B cell (primary cell): ENCODE data around the gene IQCH. TPM values are rescaled to one million over a fixed set of nuclear protein-coding genes. Genes with fewer than 3 reads are reported as not detected.

Source experiments
- ATAC-seq: fragments of 200-7000 bp; cut with Tn5 transposase; one replicate; pipeline ENCODE4 v1.10.0; 2021; ENCODE audit warnings: low read depth, mild to moderate bottlenecking, moderate number of reproducible peaks, moderate library complexity
- CTCF ChIA-PET: fragments of 350-600 bp; sonication (Branson Sonifier 250); formaldehyde crosslinking; loops from one replicate; lab custom pipeline; 2021; ENCODE audit warnings: antibody characterized with exemption, inconsistent platforms; lab: Charles Lee
- POLR2A ChIA-PET: fragments of 350-600 bp; sonication (Branson Sonifier 250); formaldehyde crosslinking; loops from one replicate; lab custom pipeline; 2021; ENCODE audit warnings: antibody characterized with exemption; lab: Charles Lee
- DNase-seq: peaks from one replicate; pipeline ENCODE4 v3.0.0; 2013
- H2AFZ ChIP-seq: 2 replicates; pipeline ENCODE4 v1.6.1; 2012; ENCODE audit warnings: mild to moderate bottlenecking, low read depth, low read length; ENCODE audit not compliant: insufficient read depth, poor library complexity, severe bottlenecking
- H3K27ac ChIP-seq, 2 donors: 1 replicate in 1 of 2; 2 replicates in 1 of 2; pipeline ENCODE4 v1.5.1; 2012 to 2013; ENCODE audit warnings: low read length in 2 of 2, mild to moderate bottlenecking in 2 of 2, moderate library complexity in 1 of 2
- H3K27me3 ChIP-seq, 4 experiments: fragments of 200-600 bp in 1 of 4; sonication (generic) in 1 of 4; replicated peaks in 1 of 4; 1 replicate in 2 of 4; 2 replicates in 2 of 4; pipeline versions ENCODE4 v1.6.1 to v1.7.0; 2013 to 2016; ENCODE audit warnings: low read length in 3 of 4, mild to moderate bottlenecking in 2 of 4, mixed read lengths in 1 of 4, moderate library complexity in 1 of 4; ENCODE audit not compliant: insufficient read depth in 4 of 4, control insufficient read depth in 3 of 4; ENCODE audit errors: control extremely low read depth in 1 of 4
- H3K36me3 ChIP-seq, 2 experiments: replicated peaks in 1 of 2; 1 replicate in 1 of 2; 2 replicates in 1 of 2; pipeline versions ENCODE4 v1.6.1 to v1.7.1; 2013; ENCODE audit warnings: low read length in 1 of 2; ENCODE audit not compliant: insufficient read depth in 2 of 2, control insufficient read depth in 1 of 2; ENCODE audit errors: control extremely low read depth in 1 of 2, extremely low read depth in 1 of 2
- H3K4me1 ChIP-seq, 2 donors: fragments of 200-600 bp in 1 of 2; sonication (generic) in 1 of 2; 1 replicate in 1 of 2; 2 replicates in 1 of 2; pipeline versions ENCODE4 v1.5.1 to v1.6.1; 2013 to 2017; ENCODE audit warnings: low read length in 2 of 2; ENCODE audit not compliant: control insufficient read depth in 2 of 2, insufficient read depth in 2 of 2
- H3K4me2 ChIP-seq: replicated peaks from 2 replicates; pipeline ENCODE3; 2012; ENCODE audit warnings: mild to moderate bottlenecking, low read depth, low read length; ENCODE audit not compliant: poor library complexity, severe bottlenecking
- H3K4me3 ChIP-seq, 5 experiments: fragments of 200-600 bp in 1 of 5; sonication (generic) in 1 of 5; 1 replicate in 3 of 5; 2 replicates in 2 of 5; pipeline versions ENCODE4 v1.5.1 to v1.7.0; 2011 to 2016; ENCODE audit warnings: low read length in 4 of 5, mild to moderate bottlenecking in 4 of 5, low read depth in 2 of 5, control low read depth in 1 of 5, moderate library complexity in 1 of 5; ENCODE audit not compliant: insufficient read depth in 1 of 5; ENCODE audit errors: control extremely low read depth in 1 of 5, extremely low read depth in 1 of 5
- H3K79me2 ChIP-seq: fragments of 200-600 bp; sonication (generic); one replicate; pipeline ENCODE4 v1.6.0; 2016; ENCODE audit warnings: low read length; ENCODE audit not compliant: control insufficient read depth, insufficient read depth
- H3K9ac ChIP-seq: fragments of 200-600 bp; sonication (generic); 2 replicates; pipeline ENCODE4 v1.6.1; 2017; ENCODE audit warnings: mild to moderate bottlenecking, low read length, moderate library complexity
- H3K9me3 ChIP-seq, 3 donors: one replicate each; pipeline versions ENCODE4 v1.6.1 to v1.7.1; 2013; ENCODE audit warnings: low read length in 2 of 3; ENCODE audit not compliant: control insufficient read depth in 2 of 3, insufficient read depth in 1 of 3; ENCODE audit errors: control extremely low read depth in 1 of 3
- H4K20me1 ChIP-seq: 2 replicates; pipeline ENCODE4 v1.6.0; 2012; ENCODE audit warnings: mild to moderate bottlenecking, low read length; ENCODE audit not compliant: insufficient read depth, control insufficient read depth, poor library complexity, severe bottlenecking
- H3K27ac Mint-ChIP-seq: one replicate; pipeline ENCODE4 v1.8.0; 2021; ENCODE audit warnings: mixed read lengths
- H3K27me3 Mint-ChIP-seq: one replicate; pipeline ENCODE4 v1.8.0; 2021; ENCODE audit warnings: mixed read lengths
- H3K4me1 Mint-ChIP-seq: one replicate; pipeline ENCODE4 v1.8.0; 2021; ENCODE audit warnings: mixed read lengths
- H3K4me3 Mint-ChIP-seq: one replicate; pipeline ENCODE4 v1.8.0; 2021; ENCODE audit warnings: mixed read lengths
- H3K9me3 Mint-ChIP-seq: one replicate; pipeline ENCODE4 v1.8.0; 2022; ENCODE audit warnings: mixed read lengths; ENCODE audit not compliant: insufficient read depth
- EZH2 ChIP-seq: IDR thresholded peaks from 2 replicates; pipeline ENCODE4 v1.6.1; 2012; ENCODE audit warnings: borderline replicate concordance, low read depth, mild to moderate bottlenecking, moderate library complexity, low read length; ENCODE audit not compliant: insufficient read depth, poor library complexity, severe bottlenecking
- WGBS: methylation state at CpG from one replicate; pipeline ENCODE4 v1.1.5; 2013; ENCODE audit warnings: missing lambda C conversion rate; ENCODE audit not compliant: insufficient coverage; 5-methylcytosine and 5-hydroxymethylcytosine counted together
- intact Hi-C: fragments of 100-400 bp; cut with micrococcal nuclease; formaldehyde crosslinking; loops from one replicate; pipeline ENCODE4 v1.10.0; 2022
- polyA plus RNA-seq: library from polyadenylated mRNA; depleted of rRNA; stranded (reverse); fragments of >200 nt; gene quantifications from 2 replicates; pipeline ENCODE4 v1.2.3, GENCODE V29; 2012
- total RNA-seq, 2 donors: library from RNA; stranded (reverse); fragments of 120-200 nt in 1 of 2; gene quantifications; 1 replicate in 1 of 2; 2 replicates in 1 of 2; pipeline versions ENCODE4 v1.2.3 to v1.2.4, GENCODE V29; 2013 to 2022
- TF ChIP-seq, protein P1 (sequence below): fragments of 200-600 bp; IDR thresholded peaks from one replicate; pipeline ENCODE4 v1.8.0; 2022; ENCODE audit warnings: antibody characterized with exemption, mild to moderate bottlenecking

IQCH gene
- total and polyA plus RNA-seq, 2 donors (not counting 1 experiment from before 2014, with no cell fraction given): 1.6 TPM; not detected in 1

DNA sequence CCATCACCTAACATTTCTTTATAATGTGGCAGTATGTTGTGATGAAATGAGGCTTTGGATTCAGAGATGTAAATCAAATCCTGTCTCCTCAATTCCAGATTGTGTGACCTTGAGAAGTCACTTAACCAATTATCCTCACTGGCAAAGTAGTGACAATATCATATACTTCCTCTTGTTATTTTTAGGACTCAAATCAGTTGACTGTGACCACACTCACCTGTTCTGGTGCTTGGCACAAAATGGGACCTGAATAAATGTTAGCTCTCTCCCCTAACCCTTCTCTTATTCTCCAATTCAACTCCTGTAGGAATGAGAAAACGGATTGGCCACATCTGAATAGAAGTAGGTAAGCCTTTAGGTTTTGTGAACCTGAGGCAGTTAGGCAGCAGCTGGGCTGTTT is 42.1 kb downstream of the IQCH start:
- Histone ChIP-seq H3K4me3 (no peak overlapping the region), H3K27ac (no peak overlapping the region)
- intact Hi-C loops: no loop called here

DNA sequence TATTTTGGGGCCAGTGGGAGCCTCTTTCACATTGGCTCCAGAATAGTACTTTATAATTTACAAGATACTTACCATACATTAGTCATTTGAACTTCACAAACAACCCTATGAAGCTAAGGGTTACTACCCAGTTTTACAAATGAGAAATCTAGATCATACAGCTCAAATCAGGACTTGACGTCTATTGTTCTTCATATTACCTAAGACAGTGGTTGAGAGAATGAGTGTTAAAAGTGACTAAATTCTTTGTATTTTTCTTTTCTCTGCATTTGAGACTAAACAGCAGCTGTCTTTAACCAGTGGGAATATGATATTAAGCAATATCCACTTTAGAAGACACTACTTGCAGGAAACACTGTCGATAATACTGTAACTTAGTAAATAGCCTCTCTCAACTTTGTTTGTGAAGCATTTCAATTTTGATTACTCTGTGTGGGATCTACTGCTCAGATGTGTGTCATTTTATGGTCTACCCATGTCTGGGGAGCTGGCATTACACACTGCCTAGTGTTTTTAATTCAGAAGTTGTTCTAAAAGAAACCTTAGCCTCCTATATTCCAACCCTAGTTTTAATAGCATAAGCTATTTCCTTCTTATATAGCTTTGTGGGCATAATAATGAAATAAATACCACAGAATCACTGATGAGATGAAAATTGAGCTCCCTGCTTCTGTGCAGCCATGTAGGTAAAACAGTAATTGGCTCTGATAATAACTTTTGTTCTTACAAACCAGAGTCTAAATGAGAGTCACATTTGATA is 45.9 kb downstream of the IQCH start:
- no peak for TF ChIP-seq EZH2
- TF ChIP-seq, protein P1, sequence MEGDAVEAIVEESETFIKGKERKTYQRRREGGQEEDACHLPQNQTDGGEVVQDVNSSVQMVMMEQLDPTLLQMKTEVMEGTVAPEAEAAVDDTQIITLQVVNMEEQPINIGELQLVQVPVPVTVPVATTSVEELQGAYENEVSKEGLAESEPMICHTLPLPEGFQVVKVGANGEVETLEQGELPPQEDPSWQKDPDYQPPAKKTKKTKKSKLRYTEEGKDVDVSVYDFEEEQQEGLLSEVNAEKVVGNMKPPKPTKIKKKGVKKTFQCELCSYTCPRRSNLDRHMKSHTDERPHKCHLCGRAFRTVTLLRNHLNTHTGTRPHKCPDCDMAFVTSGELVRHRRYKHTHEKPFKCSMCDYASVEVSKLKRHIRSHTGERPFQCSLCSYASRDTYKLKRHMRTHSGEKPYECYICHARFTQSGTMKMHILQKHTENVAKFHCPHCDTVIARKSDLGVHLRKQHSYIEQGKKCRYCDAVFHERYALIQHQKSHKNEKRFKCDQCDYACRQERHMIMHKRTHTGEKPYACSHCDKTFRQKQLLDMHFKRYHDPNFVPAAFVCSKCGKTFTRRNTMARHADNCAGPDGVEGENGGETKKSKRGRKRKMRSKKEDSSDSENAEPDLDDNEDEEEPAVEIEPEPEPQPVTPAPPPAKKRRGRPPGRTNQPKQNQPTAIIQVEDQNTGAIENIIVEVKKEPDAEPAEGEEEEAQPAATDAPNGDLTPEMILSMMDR: no peak
- H3K4me2 ChIP-seq: no peak overlapping the region
- no peaks in the 10 kb centered on the region for H3K36me3 ChIP-seq
- DNase-seq (no peak), ATAC-seq (no peak)
- Mint-ChIP-seq H3K4me3 (no peak overlapping the region), H3K27me3 (no peaks in the 10 kb centered on the region), H3K27ac (no peak overlapping the region), H3K4me1 (peaks cover 18% of the 10 kb centered on the region), H3K9me3 (no peaks in the 10 kb centered on the region)
- no peak overlapping the region for H3K27ac ChIP-seq
- no peaks in the 10 kb centered on the region for H3K79me2 ChIP-seq
- H3K27me3 ChIP-seq: no peaks in the 10 kb centered on the region
- ChIA-PET POLR2A (interaction anchor here (0.7 kb wide), 1 partner anchor 99 kb away, joined by 8 read pairs; no protein-coding TSS in a partner anchor), CTCF (interaction anchor here (1.2 to 8.5 kb wide), 3 partner anchors 22 to 355 kb away, joined by 3 to 256 read pairs (median 7); no protein-coding TSS in a partner anchor)
- no peaks in the 10 kb centered on the region for H4K20me1 ChIP-seq
- WGBS: no CpG with 5 or more reads among the region's 2 CpGs
- no peak overlapping the region for H2AFZ ChIP-seq
- no peak overlapping the region for H3K9ac ChIP-seq
- H3K4me3 ChIP-seq: no peak overlapping the region
- H3K9me3 ChIP-seq: no peaks in the 10 kb centered on the region
- H3K4me1 ChIP-seq: peaks cover 13% of the 10 kb centered on the region in 2 donors
- intact Hi-C loops: loop anchor here (5.0 to 10.0 kb wide), 2 partner anchors 233 to 696 kb away; partner anchors contain the start of gene SMAD3

More for the DNA sequence above, 42.1 kb downstream of the IQCH start:
- no peak overlapping the region for H3K4me3 Mint-ChIP-seq
- WGBS: no CpG with 5 or more reads among the region's 1 CpG
- Histone ChIP-seq H2AFZ (no peak overlapping the region), H3K79me2 (no peaks in the 10 kb centered on the region), H3K27me3 (no peaks in the 10 kb centered on the region), H3K36me3 (no peaks in the 10 kb centered on the region), H4K20me1 (no peaks in the 10 kb centered on the region), H3K4me1 (peaks cover 13% of the 10 kb centered on the region in 2 donors), H3K9ac (no peak overlapping the region), H3K9me3 (no peaks in the 10 kb centered on the region), H3K4me2 (peak overlapping the region; percentile 48)
- no peaks in the 10 kb centered on the region for H3K9me3 Mint-ChIP-seq
- POLR2A ChIA-PET: no interaction called here
- no peak overlapping the region for H3K27ac Mint-ChIP-seq
- TF ChIP-seq EZH2: no peak
- CTCF ChIA-PET: interaction anchor here (3.3 kb wide), 1 partner anchor 350 kb away, joined by 12 read pairs; no protein-coding TSS in a partner anchor
- ATAC-seq (no peak), DNase-seq (peak; percentile 41)
- H3K27me3 Mint-ChIP-seq: no peaks in the 10 kb centered on the region
- H3K4me1 Mint-ChIP-seq: peaks cover 16% of the 10 kb centered on the region
